Endodermal cell (in vitro differentiated cells): ENCODE results near the gene AKR1E2. TPM values are rescaled to one million over a fixed set of nuclear protein-coding genes. Genes with fewer than 3 reads are reported as not detected.

Source experiments
- DNase-seq: peaks from one replicate; pipeline ENCODE4 v3.0.0-alpha.2; 2017
- H3K27ac ChIP-seq: 2 replicates; pipeline ENCODE4 v1.5.1; 2013; ENCODE audit warnings: mild to moderate bottlenecking, low read depth, low read length, moderate library complexity
- H3K27me3 ChIP-seq: 2 replicates; pipeline ENCODE4 v1.6.1; 2013; ENCODE audit warnings: mild to moderate bottlenecking, low read length, moderate library complexity; ENCODE audit not compliant: insufficient read depth, control insufficient read depth, poor library complexity, severe bottlenecking
- H3K36me3 ChIP-seq: 2 replicates; pipeline ENCODE4 v1.7.0; 2013; ENCODE audit warnings: mild to moderate bottlenecking, low read length, moderate library complexity; ENCODE audit not compliant: control insufficient read depth, insufficient read depth
- H3K4me1 ChIP-seq: one replicate; pipeline ENCODE4 v1.7.0; 2013; ENCODE audit warnings: low read length; ENCODE audit not compliant: control insufficient read depth, insufficient read depth
- H3K4me3 ChIP-seq: 2 replicates; pipeline ENCODE4 v1.5.1; 2013; ENCODE audit warnings: mild to moderate bottlenecking, low read length, moderate library complexity
- H3K9ac ChIP-seq: 2 replicates; pipeline ENCODE4 v1.6.1; 2013; ENCODE audit warnings: mild to moderate bottlenecking, low read length, moderate library complexity; ENCODE audit not compliant: poor library complexity, severe bottlenecking; ENCODE audit errors: extremely low read depth
- H3K9me3 ChIP-seq: 2 replicates; pipeline ENCODE4 v1.6.1; 2013; ENCODE audit warnings: mild to moderate bottlenecking, low read length, moderate library complexity; ENCODE audit not compliant: control insufficient read depth
- H3K27ac Mint-ChIP-seq: 2 replicates; pipeline ENCODE4 v1.8.0; 2020; ENCODE audit warnings: mixed read lengths
- H3K27me3 Mint-ChIP-seq: 2 replicates; pipeline ENCODE4 v1.8.0; 2021; ENCODE audit warnings: mild to moderate bottlenecking, mixed read lengths; ENCODE audit not compliant: insufficient read depth
- H3K36me3 Mint-ChIP-seq: 2 replicates; pipeline ENCODE4 v1.8.0; 2020; ENCODE audit warnings: low read depth, mixed read lengths
- H3K4me1 Mint-ChIP-seq: 2 replicates; pipeline ENCODE4 v1.8.0; 2020; ENCODE audit warnings: mixed read lengths
- H3K4me3 Mint-ChIP-seq: 2 replicates; pipeline ENCODE4 v1.8.0; 2020; ENCODE audit warnings: mild to moderate bottlenecking, moderate library complexity, mixed read lengths
- H3K9me3 Mint-ChIP-seq: 2 replicates; pipeline ENCODE4 v1.8.0; 2020; ENCODE audit warnings: mild to moderate bottlenecking, mixed read lengths
- CTCF ChIP-seq: fragments of 200-600 bp; sonication (generic); conservative IDR thresholded peaks from 2 replicates; pipeline ENCODE4 v1.5.0; 2021; ENCODE audit warnings: antibody characterized with exemption, mild to moderate bottlenecking
- WGBS, 2 experiments: methylation state at CpG; one replicate each; pipeline versions ENCODE4 v1.1.5 to v1.1.7; 2013; ENCODE audit warnings: missing lambda C conversion rate in 2 of 2, mixed read lengths in 1 of 2; ENCODE audit not compliant: insufficient coverage in 1 of 2, insufficient read length in 1 of 2; 5-methylcytosine and 5-hydroxymethylcytosine counted together
- total RNA-seq, 2 donors: library from RNA; stranded (reverse); fragmentation: NEBNext Ultra II Directional in 1 of 2; extraction: Animal tissue kit (Norgen Biotek cat#: 25700) in 1 of 2; gene quantifications; 2 replicates in 1 of 2; 3 replicates in 1 of 2; pipeline ENCODE4 v1.2.1, GENCODE V29; 2021

The AKR1E2 gene
- total RNA-seq, 2 donors from 2014 or later, result 5.7 to 6.4 TPM

GRCh38 chr10:4790922-4791321, 35.1 kb upstream of the AKR1E2 start:
- Histone ChIP-seq H3K9me3 (no peaks in the 10 kb centered on the region), H3K4me3 (no peak overlapping the region), H3K9ac (no peak overlapping the region), H3K4me1 (no peaks in the 10 kb centered on the region), H3K36me3 (no peaks in the 10 kb centered on the region), H3K27ac (no peak overlapping the region), H3K27me3 (no peaks in the 10 kb centered on the region)
- no peak for DNase-seq
- no peaks in the 10 kb centered on the region for H3K36me3 Mint-ChIP-seq
- no peaks in the 10 kb centered on the region for H3K4me1 Mint-ChIP-seq
- H3K27me3 Mint-ChIP-seq, result no peaks in the 10 kb centered on the region
- 94% methylated on average over 3 of the region's 4 CpGs; no CpG with 5 or more reads in 1 of the 2 experiments for WGBS, 2 experiments
- H3K27ac Mint-ChIP-seq, result no peak overlapping the region
- TF ChIP-seq CTCF, result no peak
- H3K9me3 Mint-ChIP-seq, result no peaks in the 10 kb centered on the region
- H3K4me3 Mint-ChIP-seq, result no peak overlapping the region

DNA sequence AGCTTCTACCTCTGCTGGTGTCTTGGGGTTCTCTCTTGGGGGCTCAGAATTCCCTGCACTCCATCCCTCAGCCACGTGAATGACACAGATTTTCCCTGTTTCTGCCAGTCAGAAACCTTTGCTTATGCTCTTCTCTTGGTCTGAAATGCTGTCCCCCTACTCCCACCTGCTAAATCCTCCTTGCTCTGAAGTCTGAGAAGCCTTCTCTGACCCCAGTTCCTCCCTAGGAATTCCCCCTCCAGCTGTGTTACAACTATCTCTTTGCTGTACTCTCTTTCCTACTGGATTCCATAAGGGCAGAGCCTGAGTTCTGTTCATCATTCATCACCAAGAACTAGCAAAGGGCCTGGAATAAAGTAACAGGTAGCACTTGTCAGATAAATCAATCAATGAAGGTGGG, 33.6 kb upstream of the AKR1E2 start:
- TF ChIP-seq CTCF, result no peak
- Histone ChIP-seq H3K4me3 (no peak overlapping the region), H3K27ac (no peak overlapping the region), H3K27me3 (no peaks in the 10 kb centered on the region), H3K9me3 (no peaks in the 10 kb centered on the region), H3K36me3 (no peaks in the 10 kb centered on the region), H3K4me1 (no peaks in the 10 kb centered on the region), H3K9ac (no peak overlapping the region)
- Mint-ChIP-seq H3K36me3 (no peaks in the 10 kb centered on the region), H3K4me3 (no peak overlapping the region), H3K27me3 (no peaks in the 10 kb centered on the region), H3K27ac (no peak overlapping the region), H3K4me1 (no peaks in the 10 kb centered on the region), H3K9me3 (no peaks in the 10 kb centered on the region)
- WGBS, 2 experiments, result 57 to 74% methylated on average over 1 of the region's 1 CpG
- no peak for DNase-seq

DNA sequence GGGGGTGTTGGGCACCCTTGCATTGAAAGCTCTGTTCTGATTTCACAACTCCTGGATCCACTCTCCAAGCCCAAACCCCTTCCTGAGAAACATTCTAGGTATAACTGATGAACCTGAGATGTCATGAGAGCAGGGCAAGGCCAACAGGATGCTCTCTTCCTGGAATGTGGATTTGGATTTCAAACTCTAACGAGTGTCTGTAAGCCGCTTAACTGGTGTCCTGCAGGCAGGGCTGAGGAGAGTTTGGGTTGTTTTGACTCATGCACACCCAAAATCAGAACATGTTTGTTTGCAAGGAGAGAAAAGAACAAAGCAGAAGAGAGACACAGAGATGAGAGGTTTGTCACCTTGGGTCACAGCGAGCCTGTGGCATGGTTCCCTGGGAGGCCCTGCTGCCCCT, 24.6 kb upstream of the AKR1E2 start:
- 70 to 71% methylated on average over 2 to 3 of the region's 3 CpGs for WGBS, 2 experiments
- Histone ChIP-seq H3K4me1 (peaks cover 3% of the 10 kb centered on the region), H3K9ac (no peak overlapping the region), H3K27ac (no peak overlapping the region), H3K4me3 (no peak overlapping the region), H3K9me3 (no peaks in the 10 kb centered on the region), H3K36me3 (no peaks in the 10 kb centered on the region), H3K27me3 (no peaks in the 10 kb centered on the region)
- H3K27me3 Mint-ChIP-seq, result no peaks in the 10 kb centered on the region
- DNase-seq, result peak; percentile 53
- peaks cover 4% of the 10 kb centered on the region for H3K4me1 Mint-ChIP-seq
- H3K27ac Mint-ChIP-seq, result no peak overlapping the region
- H3K9me3 Mint-ChIP-seq, result no peaks in the 10 kb centered on the region
- TF ChIP-seq CTCF, result no peak
- no peak overlapping the region for H3K4me3 Mint-ChIP-seq
- no peaks in the 10 kb centered on the region for H3K36me3 Mint-ChIP-seq
